Measurements from ENCODE around the gene KCNIP1.

DNA sequence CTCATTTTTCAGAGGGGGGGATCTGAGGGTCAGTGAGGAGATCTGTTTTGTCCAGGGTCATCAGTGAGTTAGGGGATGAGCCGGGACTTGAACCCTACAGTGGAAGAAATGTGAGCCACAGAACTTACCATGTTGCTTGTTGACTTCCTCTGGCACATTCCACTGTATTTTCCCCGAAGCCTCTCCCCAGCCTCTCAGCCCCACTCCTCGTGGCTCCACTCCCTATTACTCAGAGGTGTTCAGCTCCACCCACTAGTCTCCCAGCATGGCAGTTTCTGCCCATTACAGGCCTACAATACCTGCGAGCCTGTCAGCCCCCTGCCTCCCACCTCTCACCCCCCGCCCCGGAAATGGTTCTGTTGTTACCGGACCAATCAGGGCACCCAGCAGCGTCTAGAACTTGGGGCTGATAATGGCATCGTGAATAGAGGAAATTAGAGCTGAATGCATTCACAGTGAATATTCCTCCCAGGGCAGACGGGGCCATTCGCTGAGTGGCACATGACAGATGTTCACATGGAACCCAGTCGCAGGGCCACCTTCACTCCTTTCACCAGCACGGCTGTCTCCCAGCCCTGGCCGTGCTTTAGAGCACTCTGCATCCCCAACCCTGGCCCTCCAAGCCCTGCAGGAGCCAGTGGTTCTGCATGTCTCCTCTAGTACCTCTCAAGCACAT, 81.6 kb downstream of the KCNIP1 start:
- TF ChIP-seq, protein P1, sequence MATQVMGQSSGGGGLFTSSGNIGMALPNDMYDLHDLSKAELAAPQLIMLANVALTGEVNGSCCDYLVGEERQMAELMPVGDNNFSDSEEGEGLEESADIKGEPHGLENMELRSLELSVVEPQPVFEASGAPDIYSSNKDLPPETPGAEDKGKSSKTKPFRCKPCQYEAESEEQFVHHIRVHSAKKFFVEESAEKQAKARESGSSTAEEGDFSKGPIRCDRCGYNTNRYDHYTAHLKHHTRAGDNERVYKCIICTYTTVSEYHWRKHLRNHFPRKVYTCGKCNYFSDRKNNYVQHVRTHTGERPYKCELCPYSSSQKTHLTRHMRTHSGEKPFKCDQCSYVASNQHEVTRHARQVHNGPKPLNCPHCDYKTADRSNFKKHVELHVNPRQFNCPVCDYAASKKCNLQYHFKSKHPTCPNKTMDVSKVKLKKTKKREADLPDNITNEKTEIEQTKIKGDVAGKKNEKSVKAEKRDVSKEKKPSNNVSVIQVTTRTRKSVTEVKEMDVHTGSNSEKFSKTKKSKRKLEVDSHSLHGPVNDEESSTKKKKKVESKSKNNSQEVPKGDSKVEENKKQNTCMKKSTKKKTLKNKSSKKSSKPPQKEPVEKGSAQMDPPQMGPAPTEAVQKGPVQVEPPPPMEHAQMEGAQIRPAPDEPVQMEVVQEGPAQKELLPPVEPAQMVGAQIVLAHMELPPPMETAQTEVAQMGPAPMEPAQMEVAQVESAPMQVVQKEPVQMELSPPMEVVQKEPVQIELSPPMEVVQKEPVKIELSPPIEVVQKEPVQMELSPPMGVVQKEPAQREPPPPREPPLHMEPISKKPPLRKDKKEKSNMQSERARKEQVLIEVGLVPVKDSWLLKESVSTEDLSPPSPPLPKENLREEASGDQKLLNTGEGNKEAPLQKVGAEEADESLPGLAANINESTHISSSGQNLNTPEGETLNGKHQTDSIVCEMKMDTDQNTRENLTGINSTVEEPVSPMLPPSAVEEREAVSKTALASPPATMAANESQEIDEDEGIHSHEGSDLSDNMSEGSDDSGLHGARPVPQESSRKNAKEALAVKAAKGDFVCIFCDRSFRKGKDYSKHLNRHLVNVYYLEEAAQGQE (IDR thresholded peaks at IDR 0.05; ENCODE audit: low read depth, low read length), result no peak
- TF ChIP-seq, protein P2, sequence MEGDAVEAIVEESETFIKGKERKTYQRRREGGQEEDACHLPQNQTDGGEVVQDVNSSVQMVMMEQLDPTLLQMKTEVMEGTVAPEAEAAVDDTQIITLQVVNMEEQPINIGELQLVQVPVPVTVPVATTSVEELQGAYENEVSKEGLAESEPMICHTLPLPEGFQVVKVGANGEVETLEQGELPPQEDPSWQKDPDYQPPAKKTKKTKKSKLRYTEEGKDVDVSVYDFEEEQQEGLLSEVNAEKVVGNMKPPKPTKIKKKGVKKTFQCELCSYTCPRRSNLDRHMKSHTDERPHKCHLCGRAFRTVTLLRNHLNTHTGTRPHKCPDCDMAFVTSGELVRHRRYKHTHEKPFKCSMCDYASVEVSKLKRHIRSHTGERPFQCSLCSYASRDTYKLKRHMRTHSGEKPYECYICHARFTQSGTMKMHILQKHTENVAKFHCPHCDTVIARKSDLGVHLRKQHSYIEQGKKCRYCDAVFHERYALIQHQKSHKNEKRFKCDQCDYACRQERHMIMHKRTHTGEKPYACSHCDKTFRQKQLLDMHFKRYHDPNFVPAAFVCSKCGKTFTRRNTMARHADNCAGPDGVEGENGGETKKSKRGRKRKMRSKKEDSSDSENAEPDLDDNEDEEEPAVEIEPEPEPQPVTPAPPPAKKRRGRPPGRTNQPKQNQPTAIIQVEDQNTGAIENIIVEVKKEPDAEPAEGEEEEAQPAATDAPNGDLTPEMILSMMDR (IDR thresholded peaks at IDR 0.05), result no peak
- TF ChIP-seq RAD21 (IDR thresholded peaks at IDR 0.05; ENCODE audit: low read length) (no peak), EP300 (IDR thresholded peaks at IDR 0.05; ENCODE audit: borderline replicate concordance in 1 of 2, low read depth in 1 of 2, low read length in 1 of 2) (no peak), RCOR1 (IDR thresholded peaks at IDR 0.05; ENCODE audit: low read length) (no peak), SIN3A (IDR thresholded peaks at IDR 0.05; ENCODE audit: borderline replicate concordance, low read depth, low read length) (no peak), MEF2A (IDR thresholded peaks at IDR 0.05; ENCODE audit: borderline replicate concordance, low read depth) (no peak), RFX5 (IDR thresholded peaks at IDR 0.05; ENCODE audit: low read length) (no peak), YY1 (IDR thresholded peaks at IDR 0.05; ENCODE audit: low read depth) (no peak), JUND (IDR thresholded peaks at IDR 0.05) (no peak), TAF1 (IDR thresholded peaks at IDR 0.05; ENCODE audit: borderline replicate concordance, low read depth, low read length) (no peak), USF1 (IDR thresholded peaks at IDR 0.05; ENCODE audit: borderline replicate concordance, low read depth) (no peak), SMC3 (IDR thresholded peaks at IDR 0.05; ENCODE audit: low read depth, low read length) (no peak)

Measured in SK-N-SH (cell line).